ENCODE results near the gene AGBL4.

GRCh38 chr1:48765335-48765734, 1258.4 kb downstream of the AGBL4 start:
- TF ChIP-seq ARNTL (CRISPR knock-in tag; IDR thresholded peaks at IDR 0.05; ENCODE audit: borderline replicate concordance, low read depth) (no peak), PPARA (CRISPR knock-in tag; IDR thresholded peaks at IDR 0.05; ENCODE audit: borderline replicate concordance) (no peak), ZFP30 (CRISPR knock-in tag; IDR thresholded peaks at IDR 0.05) (no peak), ESRRG (CRISPR knock-in tag; IDR thresholded peaks at IDR 0.05) (no peak), ZFP3 (CRISPR knock-in tag; IDR thresholded peaks at IDR 0.05) (no peak), ZC3H10 (CRISPR knock-in tag; IDR thresholded peaks at IDR 0.05) (no peak), RARB (CRISPR knock-in tag; IDR thresholded peaks at IDR 0.05) (no peak), TOX (CRISPR knock-in tag; IDR thresholded peaks at IDR 0.05; ENCODE audit: borderline replicate concordance) (no peak), TCF4 (CRISPR knock-in tag; IDR thresholded peaks at IDR 0.05; ENCODE audit: borderline replicate concordance) (no peak)
- TF ChIP-seq, protein P1, sequence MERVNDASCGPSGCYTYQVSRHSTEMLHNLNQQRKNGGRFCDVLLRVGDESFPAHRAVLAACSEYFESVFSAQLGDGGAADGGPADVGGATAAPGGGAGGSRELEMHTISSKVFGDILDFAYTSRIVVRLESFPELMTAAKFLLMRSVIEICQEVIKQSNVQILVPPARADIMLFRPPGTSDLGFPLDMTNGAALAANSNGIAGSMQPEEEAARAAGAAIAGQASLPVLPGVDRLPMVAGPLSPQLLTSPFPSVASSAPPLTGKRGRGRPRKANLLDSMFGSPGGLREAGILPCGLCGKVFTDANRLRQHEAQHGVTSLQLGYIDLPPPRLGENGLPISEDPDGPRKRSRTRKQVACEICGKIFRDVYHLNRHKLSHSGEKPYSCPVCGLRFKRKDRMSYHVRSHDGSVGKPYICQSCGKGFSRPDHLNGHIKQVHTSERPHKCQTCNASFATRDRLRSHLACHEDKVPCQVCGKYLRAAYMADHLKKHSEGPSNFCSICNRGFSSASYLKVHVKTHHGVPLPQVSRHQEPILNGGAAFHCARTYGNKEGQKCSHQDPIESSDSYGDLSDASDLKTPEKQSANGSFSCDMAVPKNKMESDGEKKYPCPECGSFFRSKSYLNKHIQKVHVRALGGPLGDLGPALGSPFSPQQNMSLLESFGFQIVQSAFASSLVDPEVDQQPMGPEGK (CRISPR knock-in tag; IDR thresholded peaks at IDR 0.05; ENCODE audit: borderline replicate concordance) = no peak
- TF ChIP-seq, protein P2, sequence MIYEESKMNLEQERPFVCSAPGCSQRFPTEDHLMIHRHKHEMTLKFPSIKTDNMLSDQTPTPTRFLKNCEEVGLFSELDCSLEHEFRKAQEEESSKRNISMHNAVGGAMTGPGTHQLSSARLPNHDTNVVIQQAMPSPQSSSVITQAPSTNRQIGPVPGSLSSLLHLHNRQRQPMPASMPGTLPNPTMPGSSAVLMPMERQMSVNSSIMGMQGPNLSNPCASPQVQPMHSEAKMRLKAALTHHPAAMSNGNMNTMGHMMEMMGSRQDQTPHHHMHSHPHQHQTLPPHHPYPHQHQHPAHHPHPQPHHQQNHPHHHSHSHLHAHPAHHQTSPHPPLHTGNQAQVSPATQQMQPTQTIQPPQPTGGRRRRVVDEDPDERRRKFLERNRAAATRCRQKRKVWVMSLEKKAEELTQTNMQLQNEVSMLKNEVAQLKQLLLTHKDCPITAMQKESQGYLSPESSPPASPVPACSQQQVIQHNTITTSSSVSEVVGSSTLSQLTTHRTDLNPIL (CRISPR knock-in tag; IDR thresholded peaks at IDR 0.05; ENCODE audit: low read depth) = no peak
- TF ChIP-seq, protein P3, sequence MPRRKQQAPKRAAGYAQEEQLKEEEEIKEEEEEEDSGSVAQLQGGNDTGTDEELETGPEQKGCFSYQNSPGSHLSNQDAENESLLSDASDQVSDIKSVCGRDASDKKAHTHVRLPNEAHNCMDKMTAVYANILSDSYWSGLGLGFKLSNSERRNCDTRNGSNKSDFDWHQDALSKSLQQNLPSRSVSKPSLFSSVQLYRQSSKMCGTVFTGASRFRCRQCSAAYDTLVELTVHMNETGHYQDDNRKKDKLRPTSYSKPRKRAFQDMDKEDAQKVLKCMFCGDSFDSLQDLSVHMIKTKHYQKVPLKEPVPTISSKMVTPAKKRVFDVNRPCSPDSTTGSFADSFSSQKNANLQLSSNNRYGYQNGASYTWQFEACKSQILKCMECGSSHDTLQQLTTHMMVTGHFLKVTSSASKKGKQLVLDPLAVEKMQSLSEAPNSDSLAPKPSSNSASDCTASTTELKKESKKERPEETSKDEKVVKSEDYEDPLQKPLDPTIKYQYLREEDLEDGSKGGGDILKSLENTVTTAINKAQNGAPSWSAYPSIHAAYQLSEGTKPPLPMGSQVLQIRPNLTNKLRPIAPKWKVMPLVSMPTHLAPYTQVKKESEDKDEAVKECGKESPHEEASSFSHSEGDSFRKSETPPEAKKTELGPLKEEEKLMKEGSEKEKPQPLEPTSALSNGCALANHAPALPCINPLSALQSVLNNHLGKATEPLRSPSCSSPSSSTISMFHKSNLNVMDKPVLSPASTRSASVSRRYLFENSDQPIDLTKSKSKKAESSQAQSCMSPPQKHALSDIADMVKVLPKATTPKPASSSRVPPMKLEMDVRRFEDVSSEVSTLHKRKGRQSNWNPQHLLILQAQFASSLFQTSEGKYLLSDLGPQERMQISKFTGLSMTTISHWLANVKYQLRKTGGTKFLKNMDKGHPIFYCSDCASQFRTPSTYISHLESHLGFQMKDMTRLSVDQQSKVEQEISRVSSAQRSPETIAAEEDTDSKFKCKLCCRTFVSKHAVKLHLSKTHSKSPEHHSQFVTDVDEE (CRISPR knock-in tag; IDR thresholded peaks at IDR 0.05) = no peak
